HEK293 (cell line): ENCODE measurements around the gene GABRD.

Source experiments
- TCF7L2 ChIP-seq: IDR thresholded peaks from 2 replicates; pipeline ENCODE4 v1.6.1; 2011; ENCODE audit warnings: low read depth, mild to moderate bottlenecking, inconsistent platforms, low read length, moderate library complexity, borderline replicate concordance
- YY1 ChIP-seq: fragments of 450-650 bp; formaldehyde crosslinking; IDR thresholded peaks from 2 replicates; pipeline ENCODE4 v1.5.1; 2018; ENCODE audit warnings: missing biosample characterization, missing genetic modification characterization
- ZNF112 ChIP-seq: fragments of 450-650 bp; formaldehyde crosslinking; IDR thresholded peaks from 2 replicates; pipeline ENCODE4 v1.5.0; 2017; ENCODE audit warnings: missing biosample characterization, missing genetic modification characterization
- TF ChIP-seq, protein P1 (sequence below): fragments of 450-650 bp; formaldehyde crosslinking; IDR thresholded peaks from 2 replicates; pipeline ENCODE4 v1.5.1; 2016; ENCODE audit warnings: missing biosample characterization, missing genetic modification characterization
- TF ChIP-seq, protein P2 (sequence below): fragments of 450-650 bp; formaldehyde crosslinking; IDR thresholded peaks from 2 replicates; pipeline ENCODE4 v1.5.1; 2016; ENCODE audit warnings: missing biosample characterization, missing genetic modification characterization

DNA sequence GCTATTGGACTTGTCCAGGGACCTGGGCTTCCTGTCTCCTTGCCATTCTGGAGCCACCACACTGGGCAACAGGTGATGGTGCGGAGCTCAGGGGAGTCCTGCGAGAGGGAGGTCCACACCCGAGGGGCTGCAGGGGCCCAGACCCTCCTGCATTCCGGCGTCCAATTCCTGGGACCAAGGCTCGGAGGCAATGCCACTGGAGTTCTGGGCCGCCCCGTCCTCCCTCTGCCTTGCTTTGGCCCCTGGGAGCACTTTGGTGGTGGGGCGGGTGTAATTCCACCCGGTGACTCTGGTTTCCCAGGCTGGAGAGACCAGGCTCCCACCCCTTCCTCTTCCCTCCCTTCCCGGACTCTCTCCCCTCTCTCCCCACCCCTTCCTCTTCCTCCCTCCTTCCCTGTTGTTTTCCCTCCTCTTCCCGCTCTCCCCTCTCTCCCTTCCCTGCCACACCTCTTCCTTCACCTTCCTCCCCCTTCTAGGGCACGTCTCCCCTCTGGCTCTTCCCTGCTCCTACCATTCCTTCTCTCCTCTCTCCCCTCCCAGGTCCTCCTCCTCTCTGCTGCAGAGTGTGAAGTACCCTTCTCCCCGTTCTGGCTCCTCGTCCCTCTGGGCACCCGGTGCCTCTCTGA, 33.0 kb downstream of the GABRD start:
- TF ChIP-seq, protein P1, sequence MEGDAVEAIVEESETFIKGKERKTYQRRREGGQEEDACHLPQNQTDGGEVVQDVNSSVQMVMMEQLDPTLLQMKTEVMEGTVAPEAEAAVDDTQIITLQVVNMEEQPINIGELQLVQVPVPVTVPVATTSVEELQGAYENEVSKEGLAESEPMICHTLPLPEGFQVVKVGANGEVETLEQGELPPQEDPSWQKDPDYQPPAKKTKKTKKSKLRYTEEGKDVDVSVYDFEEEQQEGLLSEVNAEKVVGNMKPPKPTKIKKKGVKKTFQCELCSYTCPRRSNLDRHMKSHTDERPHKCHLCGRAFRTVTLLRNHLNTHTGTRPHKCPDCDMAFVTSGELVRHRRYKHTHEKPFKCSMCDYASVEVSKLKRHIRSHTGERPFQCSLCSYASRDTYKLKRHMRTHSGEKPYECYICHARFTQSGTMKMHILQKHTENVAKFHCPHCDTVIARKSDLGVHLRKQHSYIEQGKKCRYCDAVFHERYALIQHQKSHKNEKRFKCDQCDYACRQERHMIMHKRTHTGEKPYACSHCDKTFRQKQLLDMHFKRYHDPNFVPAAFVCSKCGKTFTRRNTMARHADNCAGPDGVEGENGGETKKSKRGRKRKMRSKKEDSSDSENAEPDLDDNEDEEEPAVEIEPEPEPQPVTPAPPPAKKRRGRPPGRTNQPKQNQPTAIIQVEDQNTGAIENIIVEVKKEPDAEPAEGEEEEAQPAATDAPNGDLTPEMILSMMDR (tag by site-specific recombination) = no peak
- TF ChIP-seq TCF7L2 (no peak), YY1 (tag by site-specific recombination) (no peak), ZNF112 (tag by site-specific recombination) (no peak)
- TF ChIP-seq, protein P2, sequence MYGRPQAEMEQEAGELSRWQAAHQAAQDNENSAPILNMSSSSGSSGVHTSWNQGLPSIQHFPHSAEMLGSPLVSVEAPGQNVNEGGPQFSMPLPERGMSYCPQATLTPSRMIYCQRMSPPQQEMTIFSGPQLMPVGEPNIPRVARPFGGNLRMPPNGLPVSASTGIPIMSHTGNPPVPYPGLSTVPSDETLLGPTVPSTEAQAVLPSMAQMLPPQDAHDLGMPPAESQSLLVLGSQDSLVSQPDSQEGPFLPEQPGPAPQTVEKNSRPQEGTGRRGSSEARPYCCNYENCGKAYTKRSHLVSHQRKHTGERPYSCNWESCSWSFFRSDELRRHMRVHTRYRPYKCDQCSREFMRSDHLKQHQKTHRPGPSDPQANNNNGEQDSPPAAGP (tag by site-specific recombination) = peak; percentile 93
